ENCODE results near the gene ABL1.

DNA sequence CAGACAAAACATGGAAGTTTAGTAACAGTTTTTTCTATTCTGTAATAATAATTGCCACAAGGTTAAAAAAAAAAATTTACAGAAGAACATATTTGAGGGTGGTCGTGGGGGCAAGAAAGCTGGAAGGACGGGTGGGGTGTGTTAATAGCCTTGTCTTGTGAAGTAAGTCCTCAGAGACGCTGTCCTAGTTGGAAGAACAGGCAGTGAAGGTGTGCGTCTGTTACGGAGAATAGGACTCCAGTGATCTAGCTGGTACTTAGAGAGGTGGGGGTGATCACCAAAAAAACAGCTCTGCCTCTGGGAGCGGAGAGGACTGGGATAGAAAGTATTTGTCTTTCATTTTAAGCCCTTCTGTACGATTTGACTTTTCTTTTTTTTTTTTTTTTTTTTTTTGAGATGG lies 17.7 kb downstream of the ABL1 start:
- TF ChIP-seq CTCF (IDR thresholded peaks at IDR 0.05) = no peak
- no peak for TF ChIP-seq POLR2A (IDR thresholded peaks at IDR 0.05)
